Right lobe of liver (tissue), 4 donors: ENCODE measurements around the gene PRPF38B.

Experiments used
- POLR2A ChIP-seq: fragments of 450-650 bp; IDR thresholded peaks from one replicate; pipeline ENCODE4 v1.6.1; 2017; ENCODE audit warnings: antibody characterized with exemption, mild to moderate bottlenecking
- TF ChIP-seq, protein P1 (sequence below), 4 donors: fragments of 200-600 bp in 3 of 4; fragments of 450-650 bp in 1 of 4; IDR thresholded peaks; one replicate each; pipeline versions ENCODE4 v1.5.1 to v1.8.0; 2016 to 2022; ENCODE audit warnings: antibody characterized with exemption in 4 of 4, mild to moderate bottlenecking in 2 of 4
- donor health status: DM: no; HTN: no; CAD: no.
- donor health status: DM: no; HTN: no; CAD: no.
- donor health status: DM: no; HTN: yes; CAD: no.

DNA sequence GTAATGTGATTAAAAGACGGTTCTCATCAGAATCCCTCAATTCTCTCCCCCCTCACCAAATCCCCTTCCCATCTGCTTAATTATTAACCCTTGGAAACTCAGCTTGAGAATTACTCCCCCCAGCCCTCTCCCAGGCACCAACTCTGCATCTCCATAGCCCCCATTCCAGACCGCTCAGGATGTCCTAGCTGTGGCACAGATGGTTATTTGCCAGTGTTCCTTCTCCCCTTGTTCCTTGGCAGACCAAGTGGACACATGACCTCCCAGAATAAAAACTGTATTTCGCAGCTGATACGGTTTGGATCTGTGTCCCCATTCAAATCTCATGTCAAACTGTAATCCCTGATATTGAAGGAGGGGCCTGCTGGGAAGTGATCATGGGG lies 45.9 kb upstream of the PRPF38B start:
- TF ChIP-seq, protein P1, sequence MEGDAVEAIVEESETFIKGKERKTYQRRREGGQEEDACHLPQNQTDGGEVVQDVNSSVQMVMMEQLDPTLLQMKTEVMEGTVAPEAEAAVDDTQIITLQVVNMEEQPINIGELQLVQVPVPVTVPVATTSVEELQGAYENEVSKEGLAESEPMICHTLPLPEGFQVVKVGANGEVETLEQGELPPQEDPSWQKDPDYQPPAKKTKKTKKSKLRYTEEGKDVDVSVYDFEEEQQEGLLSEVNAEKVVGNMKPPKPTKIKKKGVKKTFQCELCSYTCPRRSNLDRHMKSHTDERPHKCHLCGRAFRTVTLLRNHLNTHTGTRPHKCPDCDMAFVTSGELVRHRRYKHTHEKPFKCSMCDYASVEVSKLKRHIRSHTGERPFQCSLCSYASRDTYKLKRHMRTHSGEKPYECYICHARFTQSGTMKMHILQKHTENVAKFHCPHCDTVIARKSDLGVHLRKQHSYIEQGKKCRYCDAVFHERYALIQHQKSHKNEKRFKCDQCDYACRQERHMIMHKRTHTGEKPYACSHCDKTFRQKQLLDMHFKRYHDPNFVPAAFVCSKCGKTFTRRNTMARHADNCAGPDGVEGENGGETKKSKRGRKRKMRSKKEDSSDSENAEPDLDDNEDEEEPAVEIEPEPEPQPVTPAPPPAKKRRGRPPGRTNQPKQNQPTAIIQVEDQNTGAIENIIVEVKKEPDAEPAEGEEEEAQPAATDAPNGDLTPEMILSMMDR (IDR thresholded peaks at IDR 0.05), result no peak
- TF ChIP-seq POLR2A, result no peak
